K562 (cell line): ENCODE data around the gene METTL23. TPM values are rescaled to one million over a fixed set of nuclear protein-coding genes. Genes with fewer than 3 reads are reported as not detected.

Experiments
- CHD4 ChIP-seq: fragments of 200-600 bp; sonication (generic); IDR thresholded peaks from 3 replicates; pipeline ENCODE4 v1.6.1; 2012; ENCODE audit warnings: low read depth, mild to moderate bottlenecking, mixed read lengths, low read length, inconsistent platforms; ENCODE audit not compliant: insufficient read depth, insufficient replicate concordance, poor library complexity, severe bottlenecking
- CREB5 ChIP-seq: fragments of 250-450 bp; sonication (Bioruptor Pico); IDR thresholded peaks from 2 replicates; pipeline ENCODE4 v1.5.0; 2020; ENCODE audit warnings: mild to moderate bottlenecking
- CTCF ChIP-seq, 3 experiments: IDR thresholded peaks in 2 of 3; conservative IDR thresholded peaks in 1 of 3; 2 replicates each; pipeline ENCODE4 v1.5.1; 2011 to 2012; ENCODE audit warnings: low read length in 3 of 3, mild to moderate bottlenecking in 3 of 3, control low read depth in 2 of 3, improper control_type of control experiment in 1 of 3, inconsistent platforms in 1 of 3, low read depth in 1 of 3, mixed read lengths in 1 of 3, moderate library complexity in 1 of 3; ENCODE audit not compliant: insufficient read depth in 2 of 3
- DDX20 ChIP-seq: fragments of 450-650 bp; IDR thresholded peaks from 2 replicates; pipeline ENCODE4 v1.6.1; 2016; ENCODE audit warnings: missing genetic modification characterization, low read depth, mild to moderate bottlenecking, missing compliant biosample characterization, moderate library complexity
- ERF ChIP-seq: fragments of 450-650 bp; formaldehyde crosslinking; IDR thresholded peaks from 2 replicates; pipeline ENCODE4 v1.4.0; 2020; ENCODE audit warnings: mild to moderate bottlenecking, mixed read lengths
- FOXK2 ChIP-seq, 2 experiments: fragments of 450-650 bp; IDR thresholded peaks in 1 of 2; conservative IDR thresholded peaks in 1 of 2; 2 replicates each; pipeline ENCODE4 v1.6.1; 2016; ENCODE audit warnings: low read depth in 2 of 2, mild to moderate bottlenecking in 1 of 2
- L3MBTL2 ChIP-seq: fragments of 450-650 bp; IDR thresholded peaks from 2 replicates; pipeline ENCODE4 v1.6.1; 2016; ENCODE audit warnings: mild to moderate bottlenecking, moderate library complexity
- POLR2A ChIP-seq: fragments of 450-650 bp; conservative IDR thresholded peaks from 2 replicates; pipeline ENCODE4 v1.6.1; 2016
- RAD51 ChIP-seq: fragments of 450-650 bp; IDR thresholded peaks from 2 replicates; pipeline ENCODE4 v1.7.1; 2016; ENCODE audit warnings: low read depth, mild to moderate bottlenecking, borderline replicate concordance
- SMAD4 ChIP-seq: fragments of 250-450 bp; sonication (Bioruptor Pico); conservative IDR thresholded peaks from 2 replicates; pipeline ENCODE4 v1.8.0; 2021; ENCODE audit warnings: inconsistent platforms, mild to moderate bottlenecking, moderate library complexity
- SMARCC2 ChIP-seq: fragments of 450-650 bp; IDR thresholded peaks from 2 replicates; pipeline ENCODE4 v1.6.1; 2017; ENCODE audit warnings: antibody characterized with exemption, moderate library complexity, mild to moderate bottlenecking, low read depth
- ZBTB7A ChIP-seq: IDR thresholded peaks from 2 replicates; pipeline ENCODE4 v1.6.1; 2011; ENCODE audit warnings: low read depth, mild to moderate bottlenecking, low read length, moderate library complexity, borderline replicate concordance; ENCODE audit not compliant: control insufficient read depth
- ZKSCAN8 ChIP-seq: fragments of 200-800 bp; sonication (Bioruptor generic); IDR thresholded peaks from 2 replicates; pipeline ENCODE4 v1.6.1; 2016; ENCODE audit warnings: missing genetic modification characterization, missing compliant biosample characterization
- ZNF121 ChIP-seq: sonication (generic); formaldehyde crosslinking; conservative IDR thresholded peaks from 2 replicates; pipeline ENCODE4 v1.8.0; 2022; ENCODE audit warnings: missing genetic modification reagents
- ZNF589 ChIP-seq: fragments of 200-800 bp; sonication (Bioruptor generic); IDR thresholded peaks from 2 replicates; pipeline ENCODE4 v1.6.1; 2016; ENCODE audit warnings: low read depth, missing genetic modification characterization, missing compliant biosample characterization
- ZNF740 ChIP-seq, 3 experiments: fragments of 200-800 bp in 1 of 3; sonication (Bioruptor generic) in 1 of 3; sonication (generic) in 1 of 3; formaldehyde crosslinking in 1 of 3; IDR thresholded peaks; 2 replicates each; pipeline versions ENCODE4 v1.6.1 to v1.8.0; 2016 to 2022; ENCODE audit warnings: mild to moderate bottlenecking in 2 of 3, missing compliant biosample characterization in 2 of 3, missing genetic modification characterization in 2 of 3, missing genetic modification reagents in 1 of 3
- ZNF764 ChIP-seq: fragments of 250-450 bp; sonication (Bioruptor Pico); IDR thresholded peaks from 2 replicates; pipeline ENCODE4 v1.4.0; 2020; ENCODE audit warnings: low read depth, mild to moderate bottlenecking, moderate library complexity
- polyA plus RNA-seq, 8 experiments: library from polyadenylated mRNA; depleted of rRNA in 4 of 8; stranded (reverse) in 5 of 8; unstranded in 3 of 8; fragments of >200 nt; fragmentation: Nextera tagmentation in 2 of 8; fragmentation: Illumina TruSeq in 1 of 8; extraction: Ambion mirVana in 2 of 8; extraction: Trizol in 1 of 8; gene quantifications; 2 replicates each; pipeline versions ENCODE4 v1.2.1 to v1.2.3, GENCODE V29; 2011 to 2014; ENCODE audit warnings: inconsistent platforms in 1 of 8, missing spikeins in 1 of 8
- total RNA-seq, 7 experiments: library from RNA; depleted of rRNA in 6 of 7; stranded (reverse); fragments of >200 nt in 6 of 7; fragmentation: Illumina TruSeq in 2 of 7; extraction: Trizol in 2 of 7; gene quantifications; 2 replicates each; pipeline versions ENCODE4 v1.2.1 to v1.2.3, GENCODE V29; 2011 to 2021; ENCODE audit warnings: low replicate concordance in 1 of 7

METTL23 gene
- total and polyA plus RNA-seq, 9 of the 15 experiments (the other 6 are each of a cell fraction or from before 2014, with no cell fraction given): 29.4 to 67.3 (median 41.6) TPM

GRCh38 chr17:76726776-76727718, at the start of gene METTL23 (continued):
- TF ChIP-seq CTCF (IDR thresholded peaks at IDR 0.05 in 2 of 3, conservative IDR thresholded peaks at IDR 0.05 in 1 of 3; ENCODE audit: insufficient read depth in 2 of 3, low read depth in 1 of 3, low read length in 3 of 3): peak; percentile 73 to 79 (median 77)
- TF ChIP-seq ERF (CRISPR knock-in tag): peak; percentile 39; the same call in 1 of the 2 replicates
- TF ChIP-seq ZNF764 (CRISPR knock-in tag): no peak
- TF ChIP-seq SMARCC2: 0 out of 2 replicates have a peak, but pooled peaks have one; percentile 23
- no peak for TF ChIP-seq DDX20 (tag)
- peak; percentile 81; the same call in 1 of the 2 replicates for TF ChIP-seq POLR2A
- peak; percentile 69 for TF ChIP-seq RAD51
- TF ChIP-seq ZBTB7A: peak; percentile 75; the same call in 1 of the 2 replicates
- TF ChIP-seq SMAD4: peak; percentile 66
- TF ChIP-seq ZNF121 (CRISPR knock-in tag): no peak
- TF ChIP-seq ZNF740 (CRISPR knock-in tag; IDR thresholded peaks at IDR 0.05): no peak; the same call in 1 of the 2 replicates
- peak in 1 of 2 experiments; percentile 26; a peak in 1 of 4 replicates for TF ChIP-seq ZNF740 (tag; IDR thresholded peaks at IDR 0.05)
- TF ChIP-seq CREB5: no peak
- TF ChIP-seq FOXK2 (conservative IDR thresholded peaks at IDR 0.05 in 1 of 2, IDR thresholded peaks at IDR 0.05 in 1 of 2; ENCODE audit: low read depth in 2 of 2): no peak
- no peak for TF ChIP-seq ZKSCAN8 (CRISPR knock-in tag)
- TF ChIP-seq ZNF589: 0 out of 2 replicates have a peak, but pooled peaks have one; percentile 30
- TF ChIP-seq L3MBTL2: peak; percentile 94
- TF ChIP-seq CHD4: no peak
